A549 (cell line): ENCODE data around the gene FOCAD. TPM values are rescaled to one million over a fixed set of nuclear protein-coding genes. Genes with fewer than 3 reads are reported as not detected.

Experiments
- ATAC-seq, 2 experiments: fragments of 200-7000 bp in 1 of 2; fragments of >200 bp in 1 of 2; cut with Nextera tagmentation in 1 of 2; cut with Tn5 transposase in 1 of 2; 3 replicates each; pipeline versions ENCODE4 v1.8.0 to v1.9.1; 2018 to 2020; ENCODE audit warnings: mild to moderate bottlenecking in 1 of 2, moderate library complexity in 1 of 2
- CTCF ChIA-PET: fragments of 300-600 bp; sonication (Branson Sonifier 250); formaldehyde crosslinking; extraction: SDS; loops from one replicate; lab custom pipeline; 2021; ENCODE audit warnings: antibody characterized with exemption, inconsistent platforms; lab: Yijun Ruan, JAX
- POLR2A ChIA-PET: fragments of 350-600 bp; formaldehyde crosslinking; extraction: SDS; loops from one replicate; lab custom pipeline; 2021; ENCODE audit warnings: antibody characterized with exemption, inconsistent platforms; lab: Yijun Ruan, JAX
- DNase-seq, 2 experiments: peaks; one replicate each; pipeline versions ENCODE4 v3.0.0 to v3.0.0-alpha.2; 2011 to 2016; ENCODE audit warnings: low read depth in 1 of 2, low spot score in 1 of 2
- FAIRE-seq: peaks from 2 replicates; lab custom pipeline; 2011; peaks lifted over from hg19 to GRCh38; lab: Jason Lieb, UNC
- H3K27ac ChIP-seq, 2 experiments: fragments of >200 bp; sonication (Bioruptor Twin); formaldehyde crosslinking; 3 replicates each; pipeline ENCODE4 v1.5.1; 2016 to 2017
- H3K4me1 ChIP-seq: fragments of >200 bp; sonication (Bioruptor Twin); formaldehyde crosslinking; 3 replicates; pipeline ENCODE4 v1.6.1; 2016
- H3K4me2 ChIP-seq: fragments of >200 bp; sonication (Bioruptor Twin); formaldehyde crosslinking; 3 replicates; pipeline ENCODE4 v1.6.1; 2016
- H3K4me3 ChIP-seq: fragments of >200 bp; sonication (Bioruptor Twin); formaldehyde crosslinking; 3 replicates; pipeline ENCODE4 v1.5.1; 2016
- H3K9me3 ChIP-seq: fragments of >200 bp; sonication (Bioruptor Twin); formaldehyde crosslinking; 3 replicates; pipeline ENCODE4 v1.6.1; 2016
- CBX2 ChIP-seq: fragments of 200-600 bp; sonication (generic); IDR thresholded peaks from 2 replicates; pipeline ENCODE4 v1.6.1; 2016; ENCODE audit warnings: low read depth, mild to moderate bottlenecking, borderline replicate concordance
- EHF ChIP-seq: fragments of 250-450 bp; sonication (Bioruptor Pico); IDR thresholded peaks from 2 replicates; pipeline ENCODE4 v1.5.0; 2020; ENCODE audit warnings: mild to moderate bottlenecking
- ESRRA ChIP-seq: fragments of 150-350 bp; IDR thresholded peaks from 2 replicates; pipeline ENCODE4 v1.6.1; 2014; ENCODE audit warnings: mild to moderate bottlenecking, low read length, borderline replicate concordance
- FOXS1 ChIP-seq: fragments of 250-450 bp; sonication (Bioruptor Pico); IDR thresholded peaks from 2 replicates; pipeline ENCODE4 v1.5.0; 2020; ENCODE audit warnings: mild to moderate bottlenecking, moderate library complexity
- HEYL ChIP-seq: fragments of 250-450 bp; sonication (Bioruptor Pico); IDR thresholded peaks from 2 replicates; pipeline ENCODE4 v1.8.0; 2021; ENCODE audit warnings: mild to moderate bottlenecking, moderate library complexity
- JUNB ChIP-seq: fragments of >200 bp; sonication (Bioruptor Twin); formaldehyde crosslinking; IDR thresholded peaks from 2 replicates; pipeline ENCODE4 v1.6.1; 2016
- KDM5A ChIP-seq: fragments of 200-600 bp; sonication (generic); IDR thresholded peaks from 2 replicates; pipeline ENCODE4 v1.6.1; 2016; ENCODE audit warnings: antibody characterized with exemption, mild to moderate bottlenecking
- MAZ ChIP-seq: fragments of 150-350 bp; IDR thresholded peaks from 2 replicates; pipeline ENCODE4 v1.6.1; 2014; ENCODE audit warnings: antibody characterized with exemption, low read depth, low read length, borderline replicate concordance
- RAD21 ChIP-seq, 2 experiments: fragments of >200 bp in 1 of 2; sonication (Bioruptor Twin) in 1 of 2; formaldehyde crosslinking in 1 of 2; IDR thresholded peaks in 1 of 2; conservative IDR thresholded peaks in 1 of 2; 2 replicates in 1 of 2; 3 replicates in 1 of 2; pipeline ENCODE4 v1.6.1; 2012 to 2018; ENCODE audit warnings: inconsistent platforms in 1 of 2
- RARB ChIP-seq: fragments of 250-450 bp; sonication (Bioruptor Pico); IDR thresholded peaks from 2 replicates; pipeline ENCODE4 v1.8.0; 2021; ENCODE audit warnings: mild to moderate bottlenecking, moderate library complexity
- RCOR1 ChIP-seq: fragments of 150-350 bp; IDR thresholded peaks from 2 replicates; pipeline ENCODE4 v1.6.1; 2014; ENCODE audit warnings: antibody characterized with exemption, low read length, low read depth
- SMC3 ChIP-seq: fragments of >200 bp; sonication (Bioruptor Twin); formaldehyde crosslinking; IDR thresholded peaks from 3 replicates; pipeline ENCODE4 v1.6.1; 2018; ENCODE audit warnings: inconsistent platforms
- ZFP36 ChIP-seq: fragments of 450-650 bp; IDR thresholded peaks from 2 replicates; pipeline ENCODE4 v1.6.1; 2014; ENCODE audit warnings: borderline replicate concordance; ENCODE audit not compliant: partially characterized antibody
- WGBS: methylation state at CpG from one replicate; pipeline ENCODE4 v1.1.6; 2017; ENCODE audit errors: missing lambda C conversion rate; 5-methylcytosine and 5-hydroxymethylcytosine counted together
- polyA plus RNA-seq, 4 experiments: library from polyadenylated mRNA; depleted of rRNA in 3 of 4; stranded (reverse); fragments of >200 nt; fragmentation: RNase III in 1 of 4; extraction: RNeasy Plus Mini Kit Qiagen cat#74134 plus additional on column Dnase treatment in 1 of 4; gene quantifications; 2 replicates in 3 of 4; 3 replicates in 1 of 4; pipeline ENCODE4 v1.2.3, GENCODE V29; 2011 to 2017
- TF ChIP-seq, protein P1 (sequence below): IDR thresholded peaks from 2 replicates; pipeline ENCODE4 v1.6.1; 2012; ENCODE audit warnings: low read depth, borderline replicate concordance
- TF ChIP-seq, protein P2 (sequence below): fragments of >200 bp; sonication (Bioruptor Twin); formaldehyde crosslinking; IDR thresholded peaks from 2 replicates; pipeline ENCODE4 v1.6.1; 2016
- TF ChIP-seq, protein P3 (sequence below): IDR thresholded peaks from 2 replicates; pipeline ENCODE4 v1.6.1; 2012
- TF ChIP-seq, protein P4 (sequence below): fragments of 250-450 bp; sonication (Bioruptor Pico); IDR thresholded peaks from 2 replicates; pipeline ENCODE4 v1.5.0; 2020; ENCODE audit warnings: low read depth, mild to moderate bottlenecking, moderate library complexity
- TF ChIP-seq, protein P5 (sequence below): IDR thresholded peaks from 2 replicates; pipeline ENCODE4 v1.6.1; 2012
- TF ChIP-seq, protein P6 (sequence below): fragments of 250-450 bp; sonication (Bioruptor Pico); IDR thresholded peaks from 2 replicates; pipeline ENCODE4 v1.5.0; 2021; ENCODE audit warnings: mild to moderate bottlenecking, moderate library complexity, borderline replicate concordance

FOCAD gene
- polyA plus RNA-seq, 2 of the 4 experiments (the other 2 are of a cell fraction) = 22.0 to 53.8 TPM

DNA sequence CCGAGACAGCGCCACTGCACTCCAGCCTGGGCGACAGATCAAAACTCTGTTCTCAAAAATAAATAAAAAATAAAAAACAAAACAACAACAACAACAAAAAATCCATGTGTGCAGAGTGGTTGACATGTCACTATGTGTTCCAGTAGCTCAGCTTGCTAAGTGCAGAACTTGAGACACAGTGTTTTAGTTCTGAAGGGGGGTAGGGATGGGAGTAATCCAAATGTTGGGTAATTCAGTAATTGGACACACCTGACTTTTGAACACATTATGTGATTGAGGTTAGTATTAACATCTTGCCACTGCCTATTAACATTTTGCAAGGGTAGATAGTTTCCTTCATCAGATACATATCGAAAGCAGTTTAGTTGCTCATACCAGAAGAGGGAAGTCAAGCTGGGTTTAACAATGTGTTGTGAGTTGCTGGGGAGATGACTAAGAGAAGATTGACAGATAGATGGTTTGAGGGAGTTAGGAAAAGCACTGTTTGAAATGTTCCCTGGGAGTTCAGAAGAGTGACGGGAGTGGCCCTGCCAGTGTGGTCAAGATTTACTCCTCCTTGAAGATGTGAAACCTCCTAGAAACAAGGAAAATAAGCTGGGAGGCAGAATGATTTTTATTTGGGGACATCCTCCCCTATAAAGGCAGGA lies 346.5 kb downstream of the FOCAD start:
- TF ChIP-seq, protein P1, sequence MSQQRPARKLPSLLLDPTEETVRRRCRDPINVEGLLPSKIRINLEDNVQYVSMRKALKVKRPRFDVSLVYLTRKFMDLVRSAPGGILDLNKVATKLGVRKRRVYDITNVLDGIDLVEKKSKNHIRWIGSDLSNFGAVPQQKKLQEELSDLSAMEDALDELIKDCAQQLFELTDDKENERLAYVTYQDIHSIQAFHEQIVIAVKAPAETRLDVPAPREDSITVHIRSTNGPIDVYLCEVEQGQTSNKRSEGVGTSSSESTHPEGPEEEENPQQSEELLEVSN = no peak
- TF ChIP-seq FOXS1 (CRISPR knock-in tag) = no peak
- no peak for TF ChIP-seq ESRRA
- TF ChIP-seq, protein P2, sequence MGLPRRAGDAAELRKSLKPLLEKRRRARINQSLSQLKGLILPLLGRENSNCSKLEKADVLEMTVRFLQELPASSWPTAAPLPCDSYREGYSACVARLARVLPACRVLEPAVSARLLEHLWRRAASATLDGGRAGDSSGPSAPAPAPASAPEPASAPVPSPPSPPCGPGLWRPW = no peak
- TF ChIP-seq, protein P3, sequence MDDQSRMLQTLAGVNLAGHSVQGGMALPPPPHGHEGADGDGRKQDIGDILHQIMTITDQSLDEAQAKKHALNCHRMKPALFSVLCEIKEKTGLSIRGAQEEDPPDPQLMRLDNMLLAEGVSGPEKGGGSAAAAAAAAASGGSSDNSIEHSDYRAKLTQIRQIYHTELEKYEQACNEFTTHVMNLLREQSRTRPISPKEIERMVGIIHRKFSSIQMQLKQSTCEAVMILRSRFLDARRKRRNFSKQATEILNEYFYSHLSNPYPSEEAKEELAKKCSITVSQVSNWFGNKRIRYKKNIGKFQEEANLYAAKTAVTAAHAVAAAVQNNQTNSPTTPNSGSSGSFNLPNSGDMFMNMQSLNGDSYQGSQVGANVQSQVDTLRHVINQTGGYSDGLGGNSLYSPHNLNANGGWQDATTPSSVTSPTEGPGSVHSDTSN = no peak
- TF ChIP-seq SMC3 = no peak
- no peak for TF ChIP-seq KDM5A
- Histone ChIP-seq H3K4me3 (no peak overlapping the region; the same call in 2 of the 3 replicates), H3K4me2 (peak overlapping the region; percentile 82), H3K27ac (no peak overlapping the region; a peak in 1 of 6 replicates), H3K9me3 (no peaks in the 10 kb centered on the region), H3K4me1 (peaks cover 16% of the 10 kb centered on the region)
- peak; percentile 52 to 58; a peak in 4 of 6 replicates for ATAC-seq
- FAIRE-seq = peak; percentile 61
- WGBS = 94% methylated on average over 5 of the region's 5 CpGs
- peak in 1 of 2 experiments; percentile 12 for DNase-seq
- ChIA-PET POLR2A (no interaction called here), CTCF (interaction anchor here (0.6 to 1.6 kb wide), 2 partner anchors 81 to 662 kb away, joined by 3 read pairs; no protein-coding TSS in a partner anchor)

DNA sequence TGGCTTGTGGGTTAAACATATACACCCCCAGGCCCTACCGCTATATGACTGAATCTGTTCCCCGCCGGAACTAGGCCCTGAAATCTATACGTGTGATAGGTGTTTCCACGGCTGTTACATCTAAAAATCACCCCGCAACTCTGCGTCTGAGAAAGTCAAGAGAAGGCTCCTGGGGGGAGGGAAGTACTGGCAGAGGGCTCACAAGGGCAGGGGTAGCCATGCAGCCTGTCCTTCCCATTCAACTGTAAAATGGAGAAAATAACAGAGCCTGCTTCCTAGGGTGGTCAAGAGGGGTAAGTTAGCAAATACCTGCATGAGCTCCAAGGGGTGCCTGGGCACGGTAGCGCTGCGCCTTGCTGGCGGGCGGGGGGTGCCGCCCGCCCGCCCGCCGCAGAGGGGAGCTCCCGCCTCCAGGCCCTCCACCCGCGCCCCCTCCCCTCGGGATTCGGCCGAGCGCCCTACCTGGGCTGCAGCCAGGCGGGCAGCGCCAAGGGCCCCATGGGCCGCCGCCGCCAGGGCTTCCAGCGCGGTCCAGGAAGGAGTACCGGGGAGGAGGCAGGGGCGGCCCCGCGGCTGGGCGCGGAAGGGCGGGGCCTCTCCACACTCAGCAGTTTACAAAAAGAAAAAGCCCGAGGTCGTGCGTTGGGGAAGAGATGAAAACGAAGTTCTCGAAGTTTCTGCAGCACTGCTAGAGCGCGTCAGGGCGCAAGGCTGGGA lies 347.2 kb downstream of the FOCAD start, which contains the start of gene HACD4:
Gene HACD4 (minus strand): TSS at position 550 of the 717 bp plus-strand sequence. CDS start 50 bp downstream, at position 500.
- peak within 1 kb of the TSS; percentile 57 for H3K4me3 ChIP-seq
- POLR2A ChIA-PET = no interaction called here
- peaks cover 16% of the 10 kb centered on the region for H3K4me1 ChIP-seq
- ATAC-seq (peak; percentile 93 to 95), DNase-seq (peak; percentile 23 to 48), FAIRE-seq (no peak)
- peak within 1 kb of the TSS; percentile 70 to 86 for H3K27ac ChIP-seq
- TF ChIP-seq, protein P4, sequence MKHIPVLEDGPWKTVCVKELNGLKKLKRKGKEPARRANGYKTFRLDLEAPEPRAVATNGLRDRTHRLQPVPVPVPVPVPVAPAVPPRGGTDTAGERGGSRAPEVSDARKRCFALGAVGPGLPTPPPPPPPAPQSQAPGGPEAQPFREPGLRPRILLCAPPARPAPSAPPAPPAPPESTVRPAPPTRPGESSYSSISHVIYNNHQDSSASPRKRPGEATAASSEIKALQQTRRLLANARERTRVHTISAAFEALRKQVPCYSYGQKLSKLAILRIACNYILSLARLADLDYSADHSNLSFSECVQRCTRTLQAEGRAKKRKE (CRISPR knock-in tag) = no peak
- no peak for TF ChIP-seq KDM5A
- no peak for TF ChIP-seq RARB (CRISPR knock-in tag)
- TF ChIP-seq MAZ = no peak
- no peak for TF ChIP-seq JUNB
- no peak for TF ChIP-seq EHF (CRISPR knock-in tag)
- TF ChIP-seq CBX2 = no peak
- TF ChIP-seq, protein P1 = peak; percentile 40; the same call in 1 of the 2 replicates
- TF ChIP-seq HEYL (CRISPR knock-in tag) = no peak
- TF ChIP-seq RAD21 (conservative IDR thresholded peaks at IDR 0.05 in 1 of 2, IDR thresholded peaks at IDR 0.05 in 1 of 2) = no peak
- TF ChIP-seq SMC3 = no peak
- TF ChIP-seq RCOR1 = no peak
- TF ChIP-seq, protein P5, sequence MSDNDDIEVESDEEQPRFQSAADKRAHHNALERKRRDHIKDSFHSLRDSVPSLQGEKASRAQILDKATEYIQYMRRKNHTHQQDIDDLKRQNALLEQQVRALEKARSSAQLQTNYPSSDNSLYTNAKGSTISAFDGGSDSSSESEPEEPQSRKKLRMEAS = peak; percentile 48; the same call in 1 of the 2 replicates
- TF ChIP-seq, protein P6, sequence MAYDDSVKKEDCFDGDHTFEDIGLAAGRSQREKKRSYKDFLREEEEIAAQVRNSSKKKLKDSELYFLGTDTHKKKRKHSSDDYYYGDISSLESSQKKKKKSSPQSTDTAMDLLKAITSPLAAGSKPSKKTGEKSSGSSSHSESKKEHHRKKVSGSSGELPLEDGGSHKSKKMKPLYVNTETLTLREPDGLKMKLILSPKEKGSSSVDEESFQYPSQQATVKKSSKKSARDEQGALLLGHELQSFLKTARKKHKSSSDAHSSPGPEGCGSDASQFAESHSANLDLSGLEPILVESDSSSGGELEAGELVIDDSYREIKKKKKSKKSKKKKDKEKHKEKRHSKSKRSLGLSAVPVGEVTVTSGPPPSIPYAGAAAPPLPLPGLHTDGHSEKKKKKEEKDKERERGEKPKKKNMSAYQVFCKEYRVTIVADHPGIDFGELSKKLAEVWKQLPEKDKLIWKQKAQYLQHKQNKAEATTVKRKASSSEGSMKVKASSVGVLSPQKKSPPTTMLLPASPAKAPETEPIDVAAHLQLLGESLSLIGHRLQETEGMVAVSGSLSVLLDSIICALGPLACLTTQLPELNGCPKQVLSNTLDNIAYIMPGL = no peak
- no peak for TF ChIP-seq ZFP36
- peak within 1 kb of the TSS; percentile 82 for H3K4me2 ChIP-seq
- H3K9me3 ChIP-seq = no peaks in the 10 kb centered on the region
- 33% methylated on average over 25 of the region's 46 CpGs for WGBS
- CTCF ChIA-PET = interaction anchor here (1.6 kb wide), 1 partner anchor 80 kb away, joined by 3 read pairs; no protein-coding TSS in a partner anchor
